B cell (primary cell): ENCODE measurements around the gene SH3RF1.

ENCODE experiments used
- CTCF ChIP-seq: fragments of 200-600 bp; IDR thresholded peaks from one replicate; pipeline ENCODE4 v1.8.0; 2022; ENCODE audit warnings: antibody characterized with exemption, mild to moderate bottlenecking
- EZH2 ChIP-seq: IDR thresholded peaks from 2 replicates; pipeline ENCODE4 v1.6.1; 2012; ENCODE audit warnings: borderline replicate concordance, low read depth, mild to moderate bottlenecking, moderate library complexity, low read length; ENCODE audit not compliant: insufficient read depth, poor library complexity, severe bottlenecking

DNA sequence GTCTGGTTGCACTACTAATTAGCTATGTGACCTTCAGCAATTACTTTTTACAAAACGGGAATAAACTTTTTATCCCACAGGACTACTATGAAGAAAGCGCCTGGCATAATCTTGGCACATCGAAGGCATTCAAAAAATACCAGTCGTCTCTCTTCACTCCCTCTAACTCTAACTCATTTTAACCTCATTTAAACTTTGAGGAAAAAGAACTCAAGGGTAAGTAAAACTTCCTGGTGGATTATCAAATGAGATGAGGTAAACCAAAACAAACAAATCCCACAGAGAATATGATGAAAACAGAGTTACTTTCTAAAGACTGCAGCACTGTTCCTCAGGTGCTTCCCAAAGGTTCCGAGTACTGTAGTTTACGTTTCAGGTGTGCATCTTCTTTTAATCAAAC lies 66.9 kb downstream of the SH3RF1 start:
- no peak for TF ChIP-seq CTCF
- TF ChIP-seq EZH2: no peak
